GM12892 (cell line): ENCODE measurements around the gene SSB.

ENCODE experiments used
- POLR2A ChIP-seq: IDR thresholded peaks from 2 replicates; pipeline ENCODE4 v1.6.1; 2011; ENCODE audit warnings: low read depth, low read length, control low read depth
- POLR2AphosphoS5 ChIP-seq: IDR thresholded peaks from 2 replicates; pipeline ENCODE4 v1.6.1; 2011; ENCODE audit warnings: low read depth, low read length, control low read depth
- TAF1 ChIP-seq: IDR thresholded peaks from 2 replicates; pipeline ENCODE4 v1.6.1; 2011; ENCODE audit warnings: low read depth, mild to moderate bottlenecking, control low read depth, low read length, borderline replicate concordance

DNA sequence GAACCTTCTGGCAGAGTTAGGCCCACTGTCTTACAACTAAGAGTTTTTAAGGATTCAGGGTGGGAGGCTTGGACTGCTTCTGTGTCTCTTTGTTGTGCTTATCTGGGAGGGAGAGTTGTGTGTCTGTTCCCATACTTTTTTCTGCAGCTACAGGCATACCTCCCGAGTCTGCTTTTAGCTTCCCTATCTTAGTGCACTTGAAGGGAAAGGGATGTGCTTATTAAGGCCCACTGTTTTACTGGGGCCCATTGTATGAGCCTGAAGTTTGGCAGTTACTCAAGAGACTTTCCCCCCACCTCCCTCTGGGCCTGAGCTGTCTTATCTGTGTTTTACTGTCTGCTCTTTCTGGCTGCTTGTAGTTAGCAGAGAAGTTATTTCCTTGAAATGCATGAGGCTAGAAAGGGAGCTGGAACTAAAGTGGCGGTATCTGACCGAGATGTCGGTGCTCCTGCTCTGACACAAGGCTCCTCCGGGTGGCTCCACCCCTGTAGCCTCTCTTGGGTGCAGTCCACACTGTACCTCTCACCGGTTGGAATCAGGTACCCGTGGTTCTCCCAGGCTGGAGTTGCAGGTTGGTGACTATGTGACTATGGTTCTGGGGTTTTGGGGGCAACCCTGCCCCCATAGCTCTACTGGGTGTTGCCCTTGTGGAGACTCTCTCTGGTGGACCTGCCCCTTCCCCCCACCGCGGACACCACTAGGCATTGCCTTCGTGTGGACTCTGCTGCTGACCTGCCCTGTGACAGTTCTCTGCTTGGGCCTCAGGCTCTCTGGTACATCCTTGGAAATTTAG lies 41.5 kb downstream of the SSB start:
- no peak for TF ChIP-seq POLR2A
- TF ChIP-seq POLR2AphosphoS5 = no peak
- TF ChIP-seq TAF1 = no peak
